HG03159 (cell line): Measurements from ENCODE around the gene MT1E.
"Not testable (repeated sequence)": the region's sequence is repeated elsewhere in the genome, so short reads cannot be mapped to it uniquely, and the experiment has no call there.

Experiments
- ATAC-seq: cut with Tn5 transposase; IDR thresholded peaks from one replicate; pipeline ENCODE4 v1.9.1; 2021; ENCODE audit warnings: mild to moderate bottlenecking, moderate library complexity; ENCODE audit not compliant: unreplicated experiment

Gene MT1E

DNA sequence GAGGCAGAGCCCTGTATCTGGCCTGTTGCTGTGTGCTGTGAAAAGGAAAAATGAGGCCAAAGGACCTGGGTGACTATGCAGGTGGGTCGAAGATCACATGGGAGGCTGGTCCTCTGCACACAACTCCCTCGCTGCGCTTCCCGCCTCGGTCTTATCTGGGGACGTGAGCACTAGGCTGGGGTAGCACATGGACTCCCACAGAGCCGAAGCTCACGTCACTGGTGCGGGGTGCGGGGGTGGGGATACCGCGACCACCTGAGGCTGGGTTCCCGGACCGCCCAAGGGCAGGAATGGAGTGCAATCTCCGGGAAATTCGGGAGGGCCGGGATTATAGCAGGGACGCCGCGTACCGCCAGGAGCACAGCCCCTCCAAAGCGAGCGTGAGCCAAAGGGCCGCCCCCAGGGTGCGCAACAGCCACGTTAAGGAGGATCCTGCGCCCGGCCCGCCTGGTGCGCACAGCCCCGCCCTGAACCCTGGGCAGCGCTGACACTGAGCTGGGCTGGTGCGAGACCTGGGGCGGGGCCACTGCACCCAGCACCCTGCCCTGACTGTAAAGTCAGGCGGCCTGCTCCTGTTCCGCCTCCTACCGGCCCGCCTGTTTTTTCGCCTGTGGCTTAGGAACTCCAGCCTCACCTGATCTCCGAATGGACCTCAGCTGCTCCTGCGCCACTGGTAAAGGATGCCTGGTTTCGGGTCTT, 17.6 kb downstream of the MT1E start:
- ATAC-seq, result no peak

DNA sequence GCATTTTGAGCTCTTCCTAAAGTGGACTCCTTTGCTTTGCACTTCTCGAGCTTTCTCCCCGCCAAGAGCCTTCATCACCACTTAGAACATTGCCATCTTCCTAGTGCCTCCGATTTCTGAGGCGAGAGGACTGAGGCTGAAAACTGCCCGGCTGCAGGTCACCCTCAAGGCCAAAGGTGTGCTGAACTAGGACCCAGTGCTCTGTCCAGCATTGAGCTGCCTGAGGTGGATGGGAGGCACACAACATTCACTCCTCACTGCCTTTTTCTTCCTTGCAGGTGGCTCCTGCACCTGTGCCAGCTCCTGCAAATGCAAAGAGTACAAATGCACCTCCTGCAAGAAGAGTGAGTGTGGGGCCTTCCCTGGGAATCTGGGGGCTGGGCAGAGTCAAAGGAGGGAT, 18.3 kb downstream of the MT1E start:
- ATAC-seq, result no peak

DNA sequence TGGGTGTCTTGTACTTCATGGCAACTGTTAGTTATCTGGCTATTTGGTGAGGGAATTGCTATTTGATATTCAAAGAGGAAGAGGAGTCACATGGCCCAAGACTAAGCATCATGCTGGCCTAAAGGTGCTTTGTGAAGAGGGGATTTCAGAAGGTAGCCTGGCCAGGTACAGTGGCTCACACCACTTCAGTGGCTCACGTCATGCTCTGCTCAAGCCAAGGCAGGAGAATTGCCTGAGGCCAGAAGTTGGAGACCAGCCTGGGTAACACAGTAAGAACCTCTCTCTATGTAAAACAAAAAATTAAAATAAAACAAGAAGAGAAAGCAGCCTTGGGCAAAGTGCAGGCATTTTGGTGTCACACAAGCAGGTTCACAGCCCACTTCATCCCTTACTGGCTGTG, 19.7 kb downstream of the MT1E start:
- no peak for ATAC-seq

DNA sequence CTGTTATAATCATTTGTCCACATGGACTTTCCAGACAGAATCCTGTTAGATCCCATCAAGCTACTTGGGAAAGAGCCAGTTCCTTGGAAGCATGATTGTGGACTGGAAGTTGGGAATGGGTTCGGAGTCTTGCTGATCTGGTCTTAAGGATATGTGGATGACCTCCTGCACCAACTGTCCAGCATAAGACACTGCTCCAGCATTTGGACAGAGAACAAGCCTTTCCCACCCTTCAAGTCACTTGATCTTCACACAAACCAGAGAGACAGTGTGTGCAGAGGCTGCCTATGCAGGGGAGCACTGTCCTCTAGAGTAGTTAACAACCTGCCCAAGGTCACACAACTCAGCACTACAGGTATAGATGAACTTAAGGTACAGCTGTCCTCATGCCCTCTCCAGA, 20.3 kb downstream of the MT1E start:
- ATAC-seq, result no peak

DNA sequence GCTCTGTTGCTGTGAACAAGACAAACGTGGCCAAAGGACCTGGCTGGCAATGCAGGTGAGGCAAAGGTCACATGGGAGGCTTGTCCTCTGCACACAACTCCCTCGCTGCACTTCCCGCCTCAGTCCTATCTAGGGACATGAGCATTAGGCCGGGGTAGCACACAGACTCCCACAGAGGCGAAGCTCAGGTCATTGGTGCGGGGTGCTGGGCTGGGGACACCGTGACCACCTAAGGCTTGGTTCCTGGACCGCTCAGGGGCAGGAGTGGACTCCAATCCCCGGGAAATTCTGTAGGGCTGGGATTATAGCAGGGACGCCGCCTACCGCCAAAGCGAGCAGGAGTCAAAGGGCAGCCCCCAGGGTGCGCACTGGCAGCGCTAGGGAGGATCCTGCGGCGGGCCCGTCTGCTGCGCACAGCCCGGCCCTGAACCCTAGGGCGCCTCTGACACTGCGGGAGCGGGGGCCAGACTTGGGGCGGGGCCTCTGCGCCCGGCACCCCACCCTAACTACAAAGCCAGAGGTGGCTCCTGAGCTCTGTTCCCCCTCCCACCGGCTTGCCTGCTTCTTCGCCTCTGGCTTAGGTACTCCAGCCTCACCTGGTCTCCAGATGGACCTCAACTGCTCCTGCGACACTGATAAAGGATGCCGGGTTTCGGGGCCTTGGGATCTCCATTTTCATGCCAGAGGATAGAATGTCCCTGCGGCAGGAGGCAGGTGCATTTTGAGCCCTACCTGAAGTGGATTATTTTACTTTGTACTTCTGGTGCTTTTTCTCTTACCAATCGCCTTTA, 22.3 kb downstream of the MT1E start:
- no peak for ATAC-seq

DNA sequence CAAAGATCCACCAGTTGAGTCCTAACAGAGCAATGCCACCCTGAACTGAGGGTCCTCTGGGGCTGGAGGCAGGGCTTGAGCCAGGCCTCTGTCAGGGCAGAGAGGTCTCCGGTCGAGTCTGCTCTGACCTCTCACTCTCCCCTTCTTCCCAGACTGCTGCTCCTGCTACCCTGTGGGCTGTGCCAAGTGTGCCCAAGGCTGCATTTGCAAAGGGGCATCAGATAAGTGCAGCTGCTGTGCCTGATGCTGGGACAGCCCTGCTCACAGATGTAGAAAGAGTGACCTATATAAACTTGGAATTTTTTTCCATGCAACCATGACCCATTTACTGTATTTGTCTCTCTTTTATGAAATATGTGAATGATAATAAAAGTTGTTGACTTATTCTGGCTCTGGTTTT, 23.7 kb downstream of the MT1E start:
- ATAC-seq, result no peak

DNA sequence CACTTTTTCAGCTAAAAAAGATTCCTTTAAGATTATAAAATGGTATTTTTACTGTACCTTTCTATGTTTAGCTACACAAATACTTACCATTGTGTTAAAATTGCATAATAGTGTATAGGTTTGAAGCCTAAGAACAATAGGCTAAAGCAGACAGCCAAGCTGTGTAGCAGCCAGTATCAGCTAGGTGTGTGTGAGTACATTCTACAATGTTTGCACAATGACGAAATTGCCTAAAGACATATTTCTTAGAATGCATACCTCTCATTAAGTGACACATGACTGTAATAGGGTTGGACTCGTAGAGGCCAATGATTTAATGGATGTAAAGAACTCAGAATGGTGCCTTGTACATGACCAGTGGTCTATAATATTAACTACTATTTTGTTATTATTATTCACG, 24.2 kb downstream of the MT1E start:
- no peak for ATAC-seq

DNA sequence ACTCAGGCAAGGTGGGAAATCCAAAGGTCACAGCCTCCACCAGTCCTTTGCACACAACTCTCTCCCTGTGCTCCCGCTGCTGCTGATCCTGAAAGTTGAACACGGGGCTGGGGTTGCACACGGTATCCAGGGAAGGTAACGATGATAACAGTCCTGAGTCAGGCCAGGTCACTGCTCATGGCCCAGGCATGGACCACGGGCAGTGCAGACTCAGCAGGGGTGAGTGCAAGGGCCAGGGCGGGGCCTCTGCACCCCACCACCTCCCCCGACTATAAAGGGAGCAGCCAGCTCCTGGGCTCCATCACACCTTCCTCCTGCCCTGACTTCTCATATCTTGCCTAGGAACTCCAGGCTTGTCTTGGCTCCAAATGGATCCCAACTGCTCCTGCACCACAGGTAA, 26.0 kb downstream of the MT1E start, which contains the start of gene MT1B:
Gene MT1B (plus strand): TSS at position 301 of the 400 bp plus-strand sequence. CDS start 68 bp downstream, at position 369.
- ATAC-seq, result no peak

DNA sequence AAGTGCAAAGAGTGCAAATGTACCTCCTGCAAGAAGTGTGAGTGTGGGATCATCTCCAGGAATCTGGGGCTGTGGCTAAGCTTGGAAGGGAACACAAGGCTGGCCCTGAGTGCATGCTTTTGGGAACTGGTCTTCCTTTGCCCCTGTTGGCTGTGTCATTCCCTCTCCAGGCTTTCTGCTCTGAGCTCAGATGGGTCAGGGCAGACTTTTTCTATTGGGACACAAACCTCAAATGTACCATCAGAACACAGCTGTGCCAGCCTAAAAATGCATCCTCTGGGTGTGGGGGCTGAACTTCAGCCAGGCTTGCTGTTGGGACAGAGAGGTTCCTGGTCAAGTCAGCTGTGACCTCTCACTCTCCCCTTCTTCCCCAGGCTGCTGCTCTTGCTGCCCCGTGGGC, 27.0 kb downstream of the MT1E start:
- ATAC-seq, result no peak

DNA sequence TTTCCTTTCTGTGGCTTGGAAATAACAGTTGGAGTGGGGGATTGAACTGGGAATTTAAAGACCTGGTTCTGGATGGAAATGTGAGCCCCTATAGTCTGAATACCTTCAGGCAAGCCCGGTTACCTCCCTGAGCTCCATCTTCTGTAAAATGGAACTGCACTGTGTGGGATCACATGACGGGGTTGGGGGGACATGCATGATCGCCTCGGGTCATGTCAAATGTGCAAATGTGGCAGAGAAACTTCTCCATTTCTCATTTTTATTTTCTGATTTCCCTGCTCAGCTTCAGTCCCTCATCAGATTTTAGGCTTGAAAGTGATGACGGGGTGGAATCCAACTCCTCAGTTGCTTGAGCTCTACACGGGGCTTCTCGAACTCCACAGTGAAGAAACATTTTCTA, 27.6 kb downstream of the MT1E start:
- no peak for ATAC-seq

DNA sequence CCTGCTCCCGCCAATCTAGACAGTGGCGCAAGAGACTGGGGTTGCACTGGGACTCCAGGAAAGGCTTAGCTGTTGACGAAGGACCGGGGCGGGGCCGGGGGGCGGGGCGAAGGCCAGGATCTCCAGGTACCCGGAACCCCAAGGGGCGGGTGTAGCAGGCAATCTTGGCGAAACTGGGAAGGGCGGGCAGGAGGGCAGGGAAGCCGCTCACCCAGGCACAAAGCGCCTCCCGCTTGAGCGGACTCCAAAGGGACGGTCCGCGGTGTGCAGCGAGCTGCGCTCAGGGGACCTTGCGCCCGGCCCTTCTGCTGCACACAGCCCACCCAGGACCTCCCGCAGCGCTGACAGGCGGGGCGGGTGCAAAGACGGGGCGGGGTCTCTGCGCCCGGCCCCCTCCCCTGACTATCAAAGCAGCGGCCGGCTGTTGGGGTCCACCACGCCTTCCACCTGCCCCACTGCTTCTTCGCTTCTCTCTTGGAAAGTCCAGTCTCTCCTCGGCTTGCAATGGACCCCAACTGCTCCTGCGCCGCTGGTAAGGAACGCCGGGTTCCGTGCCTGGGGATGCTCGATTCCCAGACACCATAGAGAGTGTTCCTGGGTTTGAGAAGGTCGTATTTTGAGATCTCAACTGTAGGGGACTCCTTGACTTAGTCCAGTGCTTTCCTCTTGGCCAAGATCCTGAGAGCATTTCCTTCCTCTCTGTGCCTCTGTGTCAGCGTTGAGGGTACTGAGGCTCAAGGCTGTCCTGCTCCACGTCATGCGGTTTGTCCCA, 32.2 kb downstream of the MT1E start, which contains the start of gene MT1F:
Gene MT1F (plus strand): TSS at position 405 of the 772 bp plus-strand sequence. CDS start 100 bp downstream, at position 505.
- peak; percentile 57 for ATAC-seq

DNA sequence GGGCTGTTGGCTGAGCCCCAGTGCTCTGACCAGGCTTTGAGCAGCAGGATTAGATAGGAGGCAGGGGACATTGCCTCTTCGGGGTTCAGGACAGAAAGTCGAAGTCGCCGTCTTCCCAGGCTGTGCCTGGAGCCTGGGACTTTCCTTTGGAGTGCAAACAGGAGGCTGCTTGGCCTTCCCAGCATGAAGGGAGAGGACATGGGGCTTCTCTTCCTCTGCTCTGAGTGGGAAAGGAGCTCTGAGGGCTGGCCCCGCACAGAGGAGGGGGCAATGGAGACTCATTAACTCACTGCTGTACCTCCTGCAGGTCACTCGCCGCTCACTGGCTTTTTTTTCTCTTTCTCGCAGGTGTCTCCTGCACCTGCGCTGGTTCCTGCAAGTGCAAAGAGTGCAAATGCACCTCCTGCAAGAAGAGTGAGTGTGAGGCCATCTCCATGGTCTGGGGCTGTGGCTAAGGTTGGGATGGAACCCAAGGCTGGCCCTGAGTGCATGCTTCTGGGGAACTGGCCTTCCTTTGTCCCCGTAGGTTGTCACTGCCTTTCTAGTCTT, 32.8 kb downstream of the MT1E start:
- no peak for ATAC-seq

DNA sequence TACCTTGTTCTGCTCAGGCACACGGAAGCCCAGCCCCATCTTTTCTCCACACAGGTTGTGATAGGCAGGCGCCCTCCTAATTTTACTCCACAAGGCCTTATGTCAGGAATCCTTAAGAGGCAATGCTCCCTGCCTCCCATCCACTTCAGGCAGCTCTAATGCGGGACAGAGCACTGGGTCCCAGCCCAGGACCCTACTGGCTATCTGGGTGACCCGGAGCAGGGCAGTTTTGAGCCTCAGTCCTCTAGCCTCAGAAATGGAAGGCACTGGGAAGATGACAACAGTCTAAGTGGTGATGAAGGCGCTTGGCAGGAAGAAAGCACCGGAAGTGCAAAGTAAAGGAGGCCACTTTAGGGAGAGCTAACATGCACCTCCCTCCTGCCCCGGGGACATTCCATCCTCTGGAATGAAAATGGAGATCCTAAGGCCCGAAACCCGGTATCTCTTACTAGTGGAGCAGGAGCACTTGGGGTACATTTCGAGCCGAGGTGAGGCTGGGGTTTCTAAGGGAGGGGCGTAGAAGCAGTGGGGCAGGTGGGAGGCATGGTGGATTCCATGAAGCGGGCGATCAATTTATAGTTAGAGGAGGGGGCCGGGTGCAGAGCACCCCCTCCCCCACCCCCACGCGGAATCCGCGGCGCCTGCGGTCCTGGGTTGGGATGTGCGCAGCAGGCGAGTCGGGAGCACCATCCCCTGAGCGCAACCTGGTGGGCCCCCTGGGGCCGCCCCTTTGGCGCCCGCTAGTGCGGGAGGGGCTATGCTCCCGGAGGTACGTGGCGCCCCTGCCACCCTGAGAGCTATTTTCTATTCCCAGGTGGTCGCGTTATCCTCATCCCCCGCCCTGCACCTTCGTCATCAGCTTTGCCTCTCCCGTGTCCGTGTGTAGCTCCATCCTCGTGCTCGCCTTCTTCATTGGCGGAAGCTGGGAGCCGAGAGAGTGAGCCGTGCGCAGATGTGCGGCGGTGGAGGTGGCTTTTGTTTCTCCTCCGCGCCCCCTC, 37.1 kb downstream of the MT1E start:
- ATAC-seq, result no peak

DNA sequence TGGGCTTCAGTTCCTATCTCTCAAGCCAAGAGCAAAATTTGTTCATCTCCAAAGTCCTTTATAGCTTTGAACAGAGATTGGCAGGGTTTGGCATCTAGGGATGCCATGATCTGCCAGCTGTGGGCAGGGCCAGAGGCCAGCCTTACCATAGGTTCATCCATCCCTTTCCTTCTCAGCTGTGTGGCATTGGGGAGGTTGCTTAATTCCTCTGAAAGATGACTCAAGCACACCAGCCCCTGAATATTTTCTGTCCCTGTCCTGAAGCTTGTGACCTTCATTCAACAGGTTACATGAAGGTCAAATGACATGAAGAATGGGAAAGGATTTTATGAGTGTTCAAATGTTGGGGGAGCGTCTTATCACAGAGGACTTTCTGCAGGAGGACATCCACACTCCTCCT, 38.9 kb downstream of the MT1E start:
- no peak for ATAC-seq

DNA sequence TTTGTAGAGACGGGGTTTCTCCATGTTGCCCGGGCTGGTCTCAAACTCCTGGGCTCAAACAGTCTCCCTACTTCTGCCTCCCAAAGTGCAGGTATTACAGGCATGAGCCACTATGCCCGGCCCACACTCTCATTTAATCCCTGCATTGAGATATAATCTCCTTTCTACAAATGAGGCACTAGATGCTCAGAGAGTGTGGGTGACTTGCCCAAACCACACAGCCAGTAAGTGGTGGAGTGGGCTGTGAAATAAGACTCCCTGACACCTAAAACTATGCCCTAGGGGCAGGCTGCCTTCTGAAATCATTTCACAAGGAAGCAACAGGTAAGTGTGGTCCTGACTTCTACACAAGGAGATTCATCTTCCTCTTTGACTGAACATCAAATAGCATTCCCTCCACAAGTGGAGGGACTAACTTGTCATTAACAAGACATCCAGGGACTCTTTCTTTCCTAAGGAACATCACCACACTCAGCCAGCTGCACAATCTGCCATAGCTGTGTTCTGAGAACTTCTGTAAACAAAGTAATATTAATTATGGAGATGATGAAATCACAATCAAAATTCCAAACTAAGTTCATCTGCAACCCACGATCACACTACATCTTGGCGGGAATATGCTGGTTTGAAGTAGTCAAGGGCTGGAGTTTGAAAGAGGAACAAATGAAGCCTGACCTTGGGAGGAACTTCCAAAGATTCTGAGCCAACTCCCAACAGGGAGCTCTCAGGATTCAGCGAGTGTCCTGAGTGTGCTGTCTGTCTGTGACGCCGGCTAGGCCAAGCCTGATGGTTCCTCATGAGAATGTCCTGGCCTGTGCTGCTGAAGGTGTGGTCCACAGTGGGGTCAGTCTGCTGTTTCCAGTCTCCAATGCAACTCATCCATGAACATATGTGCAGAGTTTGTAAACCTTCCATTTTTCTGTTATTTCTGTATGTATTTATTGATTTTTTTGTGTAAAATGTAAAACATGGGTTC, 40.0 kb downstream of the MT1E start:
- ATAC-seq, result not testable (repeated sequence)

DNA sequence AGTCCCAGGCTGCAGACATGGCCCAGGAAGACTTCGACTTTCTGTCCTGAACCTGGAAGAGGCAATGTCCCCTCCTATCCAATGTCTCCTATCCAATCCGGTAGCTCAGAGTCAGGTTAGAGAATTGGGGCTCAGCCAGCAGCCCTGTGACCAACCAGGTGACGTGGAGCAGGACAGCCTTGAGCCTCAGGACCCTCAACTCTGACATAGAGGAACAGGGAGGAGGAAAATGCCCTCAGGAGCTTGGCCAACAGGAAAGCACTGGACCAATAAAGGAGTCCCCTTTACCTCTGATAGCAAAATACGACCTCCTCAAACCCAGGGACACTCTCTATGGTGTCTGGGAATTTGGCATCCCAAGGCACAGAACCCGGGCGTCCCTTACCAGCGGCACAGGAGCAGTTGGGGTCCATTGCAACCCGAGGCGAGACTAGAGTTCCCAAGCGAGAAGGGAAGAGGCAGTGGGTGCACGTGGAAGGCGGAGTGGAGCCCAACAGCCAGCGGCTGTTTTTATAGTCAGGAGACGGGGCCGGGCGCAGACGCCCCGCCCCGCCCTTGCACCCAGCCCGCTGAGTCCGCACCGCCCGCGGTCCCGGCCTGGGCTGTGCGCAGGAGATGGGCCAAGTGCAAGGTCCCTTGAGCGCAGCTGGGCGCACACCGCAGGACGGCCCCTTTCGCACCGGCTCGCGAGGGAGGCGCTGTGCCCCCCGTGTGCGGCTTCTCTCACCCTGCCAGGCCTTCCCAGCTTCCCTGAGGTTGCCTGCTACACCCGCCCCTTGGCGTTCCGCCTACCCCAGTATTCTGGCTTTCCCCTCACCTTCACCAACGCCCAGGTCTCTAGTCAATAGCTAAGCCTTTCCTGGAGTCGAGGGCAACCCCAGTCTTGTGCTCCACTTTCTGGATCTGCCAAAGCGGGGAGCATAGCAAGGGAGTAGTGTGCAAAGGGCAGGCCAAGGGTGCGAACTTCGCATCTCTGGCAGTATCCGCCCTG, 42.3 kb downstream of the MT1E start, which contains the start of gene MT1G:
Gene MT1G (minus strand): TSS at position 485 of the 991 bp plus-strand sequence. CDS start 72 bp downstream, at position 413.
- ATAC-seq, result no peak
